K562 (cell line): ENCODE results near the gene LST1. TPM values are rescaled to one million over a fixed set of nuclear protein-coding genes. Genes with fewer than 3 reads are reported as not detected.
A peak's percentile ranks its signal among the peaks of the same experiment; 100 is the strongest.

Experiments
- ATAC-seq: fragments of 200-7000 bp; cut with Tn5 transposase; 3 replicates; pipeline ENCODE4 v1.9.1; 2020; ENCODE audit warnings: moderate library complexity
- BruUV-seq: library from RNA; stranded (reverse); fragments of 400-500 nt; replicated peaks from 2 replicates; lab custom pipeline; 2021; lab: Mats Ljungman, UMichigan
- CTCF ChIA-PET: fragments of 300-600 bp; formaldehyde crosslinking; extraction: SDS; loops from one replicate; lab custom pipeline; 2021; ENCODE audit warnings: low intra/inter-chr PET ratio; lab: Yijun Ruan, JAX
- POLR2A ChIA-PET: fragments of 300-600, 350-650 bp; sonication (Branson Sonifier 250); formaldehyde crosslinking; extraction: SDS; loops from one replicate; lab custom pipeline; 2021; ENCODE audit warnings: antibody characterized with exemption, inconsistent platforms; lab: Yijun Ruan, JAX
- DNase-seq, 4 experiments: peaks; one replicate each; pipeline versions ENCODE4 v3.0.0 to v3.0.0-alpha.2; 2011 to 2018; ENCODE audit warnings: low spot score in 3 of 4, mixed read lengths in 3 of 4; ENCODE audit errors: extremely low read depth in 1 of 4
- FAIRE-seq: peaks from 2 replicates; lab custom pipeline; 2011; peaks lifted over from hg19 to GRCh38; lab: Jason Lieb, UNC
- H2AFZ ChIP-seq: 2 replicates; pipeline ENCODE4 v1.6.0; 2011; ENCODE audit warnings: low read depth, low read length, control low read depth, inconsistent platforms
- H3K27ac ChIP-seq: fragments of 200-600 bp; 3 replicates; pipeline ENCODE4 v1.8.0; 2011; ENCODE audit warnings: low read depth, mild to moderate bottlenecking, control low read depth, inconsistent platforms, low read length, moderate library complexity, mixed read lengths; ENCODE audit errors: extremely low read depth
- H3K27me3 ChIP-seq, 2 experiments: fragments of 300-600 bp in 1 of 2; 2 replicates in 1 of 2; 3 replicates in 1 of 2; pipeline versions ENCODE4 v1.6.0 to v1.8.0; 2011; ENCODE audit warnings: inconsistent platforms in 2 of 2, low read length in 2 of 2, mild to moderate bottlenecking in 1 of 2, mixed read lengths in 1 of 2, moderate library complexity in 1 of 2; ENCODE audit not compliant: control insufficient read depth in 2 of 2, insufficient read depth in 2 of 2
- H3K36me3 ChIP-seq: fragments of 300-600 bp; 3 replicates; pipeline ENCODE4 v1.8.0; 2011; ENCODE audit warnings: mild to moderate bottlenecking, low read length, inconsistent platforms; ENCODE audit not compliant: control insufficient read depth, insufficient read depth
- H3K4me1 ChIP-seq, 2 experiments: fragments of 200-600 bp in 1 of 2; replicated peaks in 1 of 2; 2 replicates in 1 of 2; 3 replicates in 1 of 2; pipeline versions ENCODE4 v1.5.1 to v1.8.0; 2011; ENCODE audit warnings: inconsistent platforms in 2 of 2, low read length in 2 of 2, mild to moderate bottlenecking in 1 of 2, mixed read lengths in 1 of 2, moderate library complexity in 1 of 2; ENCODE audit not compliant: control insufficient read depth in 2 of 2, insufficient read depth in 2 of 2
- H3K4me2 ChIP-seq: 2 replicates; pipeline ENCODE4 v1.6.1; 2011; ENCODE audit warnings: low read length, control low read depth, inconsistent platforms, mixed read lengths; ENCODE audit not compliant: insufficient read depth
- H3K4me3 ChIP-seq: fragments of 200-600 bp; sonication (generic), shearing (Covaris generic); 2 replicates; pipeline ENCODE4 v1.5.1; 2016; ENCODE audit warnings: control low read depth, inconsistent platforms
- H3K79me2 ChIP-seq: fragments of 200-600 bp; 3 replicates; pipeline ENCODE4 v1.8.0; 2011; ENCODE audit warnings: low read length, inconsistent platforms; ENCODE audit not compliant: control insufficient read depth, insufficient read depth
- H3K9ac ChIP-seq, 2 experiments: 2 replicates each; pipeline versions ENCODE4 v1.6.0 to v1.6.1; 2011; ENCODE audit warnings: low read depth in 2 of 2, low read length in 2 of 2, control low read depth in 1 of 2, inconsistent platforms in 1 of 2, mild to moderate bottlenecking in 1 of 2, mixed read lengths in 1 of 2; ENCODE audit not compliant: insufficient read depth in 1 of 2
- H3K9me1 ChIP-seq: one replicate; pipeline ENCODE4 v1.6.0; 2011; ENCODE audit warnings: inconsistent platforms, mild to moderate bottlenecking, low read length, moderate library complexity; ENCODE audit not compliant: control insufficient read depth, insufficient read depth
- H3K9me3 ChIP-seq: replicated peaks from 2 replicates; pipeline ENCODE4 v1.5.1; 2011; ENCODE audit warnings: low read depth, low read length, inconsistent platforms; ENCODE audit not compliant: control insufficient read depth, insufficient read depth
- H4K20me1 ChIP-seq: replicated peaks from 2 replicates; pipeline ENCODE4 v1.6.1; 2011; ENCODE audit warnings: low read length, inconsistent platforms, mixed read lengths; ENCODE audit not compliant: control insufficient read depth, insufficient read depth
- C11orf30 ChIP-seq: fragments of 450-650 bp; IDR thresholded peaks from 2 replicates; pipeline ENCODE4 v1.6.1; 2016; ENCODE audit warnings: low read depth, mild to moderate bottlenecking
- CREB5 ChIP-seq: fragments of 250-450 bp; sonication (Bioruptor Pico); IDR thresholded peaks from 2 replicates; pipeline ENCODE4 v1.5.0; 2020; ENCODE audit warnings: mild to moderate bottlenecking
- ETS1 ChIP-seq: conservative IDR thresholded peaks from 2 replicates; pipeline ENCODE4 v1.6.1; 2011; ENCODE audit warnings: low read depth, mild to moderate bottlenecking, low read length; ENCODE audit not compliant: control insufficient read depth
- EZH2 ChIP-seq: IDR thresholded peaks from 2 replicates; pipeline ENCODE4 v1.6.1; 2012; ENCODE audit warnings: low read depth, mild to moderate bottlenecking, inconsistent platforms, low read length, borderline replicate concordance
- FOXM1 ChIP-seq, 2 experiments: fragments of 450-650 bp in 1 of 2; sonication (generic) in 1 of 2; formaldehyde crosslinking in 1 of 2; IDR thresholded peaks; 2 replicates each; pipeline versions ENCODE4 v1.6.1 to v1.9.0; 2017 to 2022; ENCODE audit warnings: low read depth in 2 of 2, mild to moderate bottlenecking in 2 of 2, missing genetic modification reagents in 1 of 2, moderate library complexity in 1 of 2
- HDAC6 ChIP-seq: IDR thresholded peaks from 2 replicates; pipeline ENCODE4 v1.6.1; 2012; ENCODE audit warnings: low read depth, mild to moderate bottlenecking, control low read depth, inconsistent platforms, low read length, moderate library complexity
- HINFP ChIP-seq: fragments of 450-650 bp; conservative IDR thresholded peaks from 2 replicates; pipeline ENCODE4 v1.6.1; 2016; ENCODE audit warnings: missing genetic modification characterization, low read depth, mild to moderate bottlenecking, control low read depth, missing compliant biosample characterization
- IFI16 ChIP-seq: fragments of 250-450 bp; sonication (Bioruptor Pico); IDR thresholded peaks from 2 replicates; pipeline ENCODE4 v2.1.2; 2022; ENCODE audit warnings: mild to moderate bottlenecking, inconsistent platforms
- KHSRP ChIP-seq: fragments of 450-650 bp; IDR thresholded peaks from 2 replicates; pipeline ENCODE4 v1.6.1; 2017
- MTA1 ChIP-seq: fragments of 450-650 bp; IDR thresholded peaks from 2 replicates; pipeline ENCODE4 v1.6.1; 2017; ENCODE audit warnings: borderline replicate concordance
- PRDM10 ChIP-seq: fragments of 450-650 bp; IDR thresholded peaks from 2 replicates; pipeline ENCODE4 v1.6.1; 2018; ENCODE audit not compliant: partially characterized antibody
- RBM15 ChIP-seq: fragments of 200-400 bp; formaldehyde crosslinking; IDR thresholded peaks from 2 replicates; pipeline ENCODE4 v1.6.1; 2018; ENCODE audit warnings: mild to moderate bottlenecking, low read length, moderate library complexity; ENCODE audit not compliant: insufficient read depth
- RUNX1 ChIP-seq: sonication (generic); IDR thresholded peaks from 2 replicates; pipeline ENCODE4 v1.6.1; 2016; ENCODE audit warnings: antibody characterized with exemption, low read depth
- ZNF232 ChIP-seq: sonication (generic); formaldehyde crosslinking; IDR thresholded peaks from 2 replicates; pipeline ENCODE4 v1.8.0; 2022; ENCODE audit warnings: mild to moderate bottlenecking, missing genetic modification reagents
- ZNF316 ChIP-seq: fragments of 450-650 bp; IDR thresholded peaks from 2 replicates; pipeline ENCODE4 v1.6.1; 2016
- ZNF347 ChIP-seq: fragments of 450-650 bp; formaldehyde crosslinking; IDR thresholded peaks from 2 replicates; pipeline ENCODE4 v1.4.0; 2020; ENCODE audit warnings: low read depth, mild to moderate bottlenecking, moderate library complexity
- WGBS: fragments of 100-300 bp; shearing (Covaris generic); methylation state at CpG from one replicate; pipeline ENCODE4 v1.1.6; 2016; ENCODE audit warnings: low coverage, mixed read lengths; ENCODE audit not compliant: insufficient coverage; ENCODE audit errors: missing lambda C conversion rate; 5-methylcytosine and 5-hydroxymethylcytosine counted together
- in situ Hi-C: fragments of 300-500 bp; cut with MboI; formaldehyde crosslinking; loops from 4 replicates; pipeline ENCODE4 v1.15.0; 2018; ENCODE audit warnings: inconsistent platforms, mixed read lengths
- intact Hi-C: fragments of 100-400 bp; cut with micrococcal nuclease; formaldehyde crosslinking; loops from 2 replicates; pipeline ENCODE4 v1.14.2; 2022
- polyA plus RNA-seq, 8 experiments: library from polyadenylated mRNA; depleted of rRNA in 4 of 8; stranded (reverse) in 5 of 8; unstranded in 3 of 8; fragments of >200 nt; fragmentation: Nextera tagmentation in 2 of 8; fragmentation: Illumina TruSeq in 1 of 8; extraction: Ambion mirVana in 2 of 8; extraction: Trizol in 1 of 8; gene quantifications; 2 replicates each; pipeline versions ENCODE4 v1.2.1 to v1.2.3, GENCODE V29; 2011 to 2014; ENCODE audit warnings: inconsistent platforms in 1 of 8, missing spikeins in 1 of 8
- total RNA-seq, 7 experiments: library from RNA; depleted of rRNA in 6 of 7; stranded (reverse); fragments of >200 nt in 6 of 7; fragmentation: Illumina TruSeq in 2 of 7; extraction: Trizol in 2 of 7; gene quantifications; 2 replicates each; pipeline versions ENCODE4 v1.2.1 to v1.2.3, GENCODE V29; 2011 to 2021; ENCODE audit warnings: low replicate concordance in 1 of 7

LST1 gene
- total and polyA plus RNA-seq, 9 of the 15 experiments (the other 6 are each of a cell fraction or from before 2014, with no cell fraction given): 0.82 to 7.8 (median 1.7) TPM

- intact Hi-C loops: no loop called here
- no TSS peak for BruUV-seq
- 36% methylated on average over 7 of the region's 7 CpGs for WGBS
- ChIA-PET CTCF (no interaction called here), POLR2A (no interaction called here)
- H3K9ac ChIP-seq: peak overlapping the region; percentile 30 to 84; a peak in 3 of 4 replicates
- in situ Hi-C loops: no loop called here
- H3K9me3 ChIP-seq: no peaks in the 10 kb centered on the region
- H2AFZ ChIP-seq: peak overlapping the region; percentile 58
- H3K27me3 ChIP-seq: no peaks in the 10 kb centered on the region
- H3K4me1 ChIP-seq: peaks cover 24 to 36% of the 10 kb centered on the region in 2 experiments
- H3K4me3 ChIP-seq: no peak overlapping the region
- peak overlapping the region; percentile 57 for H3K4me2 ChIP-seq
- H3K27ac ChIP-seq: peak overlapping the region; percentile 49; the same call in 2 of the 3 replicates
- H3K9me1 ChIP-seq: no peaks in the 10 kb centered on the region
- DNase-seq: peak in 2 of 4 experiments; percentile 18 to 44
- FAIRE-seq: no peak
- ATAC-seq: no peak
- peaks cover 2% of the 10 kb centered on the region for H3K79me2 ChIP-seq
- no peaks in the 10 kb centered on the region for H3K36me3 ChIP-seq
- H4K20me1 ChIP-seq: no peaks in the 10 kb centered on the region
- TF ChIP-seq PRDM10 (peak; percentile 83), ZNF232 (no peak), ZNF316 (peak; percentile 68), RBM15 (no peak), RUNX1 (no peak), ETS1 (no peak), CREB5 (CRISPR knock-in tag) (no peak), FOXM1 (IDR thresholded peaks at IDR 0.05; ENCODE audit: low read depth) (no peak), FOXM1 (CRISPR knock-in tag; IDR thresholded peaks at IDR 0.05; ENCODE audit: low read depth) (no peak), EZH2 (no peak), C11orf30 (peak; percentile 49; the same call in 1 of the 2 replicates), ZNF347 (CRISPR knock-in tag) (no peak), HDAC6 (no peak), HINFP (tag) (no peak), IFI16 (CRISPR knock-in tag) (no peak), KHSRP (no peak), MTA1 (no peak)
Measured at GRCh38 chr6:31615748-31616147, 29.7 kb downstream of the LST1 start.
